ENCODE measurements around the gene PCSK6.

DNA sequence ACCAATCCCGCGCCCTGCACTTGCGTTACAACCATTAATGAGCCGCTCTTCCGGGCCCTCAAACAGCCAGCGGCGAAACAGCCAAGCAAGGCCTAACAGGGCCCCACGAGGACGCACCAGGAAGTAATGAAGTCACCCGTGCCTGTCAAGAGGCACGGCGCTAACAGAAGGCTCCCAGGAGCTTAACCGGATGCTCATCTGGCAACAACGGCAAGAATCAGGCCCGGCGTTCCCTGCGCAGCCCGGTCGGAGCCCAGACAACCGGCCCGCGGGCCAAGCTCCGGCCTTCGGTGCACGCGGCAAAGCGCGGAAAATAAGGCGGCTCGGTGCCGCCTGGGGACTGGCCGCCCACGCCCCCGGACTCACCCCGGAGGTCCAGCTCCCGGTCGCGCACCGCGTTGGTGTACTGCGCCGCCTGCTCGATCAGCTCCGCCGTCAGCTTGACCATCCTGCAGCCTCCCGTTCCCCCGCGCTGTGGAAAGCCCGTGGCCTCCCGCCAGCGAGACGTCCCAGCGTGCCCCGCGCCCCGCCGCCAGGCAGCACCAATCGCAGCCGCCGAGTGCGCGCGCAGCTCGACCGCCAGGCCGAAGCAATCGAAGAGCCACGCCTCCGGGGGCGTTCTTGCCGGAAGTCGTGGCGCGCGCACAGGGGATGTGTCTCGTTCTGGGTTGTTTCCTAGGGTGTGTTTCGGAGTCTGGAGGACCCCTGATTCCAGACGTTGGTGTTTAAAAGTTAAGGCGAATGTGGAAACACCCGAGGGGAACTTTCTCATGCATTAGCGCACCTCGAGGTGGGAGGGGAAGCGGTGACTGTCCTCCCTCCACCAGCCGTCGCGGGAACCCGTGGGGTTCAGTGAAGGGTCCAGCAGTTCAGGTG is 194.5 kb downstream of the PCSK6 start, which contains the start of gene SNRPA1:
- TF ChIP-seq EZH2 (IDR thresholded peaks at IDR 0.05; ENCODE audit: insufficient read depth, poor library complexity, severe bottlenecking), result no peak
- no peak for TF ChIP-seq EZH2phosphoT487 (IDR thresholded peaks at IDR 0.05; ENCODE audit: insufficient read depth, low read depth)
